Measurements from ENCODE around the gene ZNF697. TPM values are rescaled to one million over a fixed set of nuclear protein-coding genes. Genes with fewer than 3 reads are reported as not detected.
A peak's percentile ranks its signal among the peaks of the same experiment; 100 is the strongest.
"Not testable (repeated sequence)": the region's sequence is repeated elsewhere in the genome, so short reads cannot be mapped to it uniquely, and the experiment has no call there.

Gene ZNF697
- total RNA-seq, 2 donors from 2014 or later: 0.26 to 0.32 TPM

GRCh38 chr1:119616748-119617147 lies 31.3 kb downstream of the ZNF697 start:
- not testable (repeated sequence) for H3K4me3 Mint-ChIP-seq; H3K36me3 Mint-ChIP-seq (ENCODE audit: insufficient read depth in 2 of 2); H3K27ac Mint-ChIP-seq; H3K9me3 Mint-ChIP-seq; H3K4me1 Mint-ChIP-seq (ENCODE audit: low read depth); H3K27me3 Mint-ChIP-seq (ENCODE audit: low read depth); ATAC-seq (replicated peaks in 1 of 2); DNase-seq

- not testable (repeated sequence) for H3K27ac Mint-ChIP-seq; H3K4me1 Mint-ChIP-seq (ENCODE audit: low read depth); H3K9me3 Mint-ChIP-seq; H3K36me3 Mint-ChIP-seq (ENCODE audit: insufficient read depth in 2 of 2); DNase-seq; H3K4me3 Mint-ChIP-seq; ATAC-seq (replicated peaks in 1 of 2)
- peaks cover 13% of the 10 kb centered on the region for H3K27me3 Mint-ChIP-seq (ENCODE audit: low read depth)
Measured at GRCh38 chr1:119615100-119615499, 33.0 kb downstream of the ZNF697 start.

- Mint-ChIP-seq H3K27me3 (ENCODE audit: low read depth) (peaks cover 13% of the 10 kb centered on the region), H3K27ac (no peak overlapping the region), H3K9me3 (no peaks in the 10 kb centered on the region), H3K36me3 (ENCODE audit: insufficient read depth in 2 of 2) (no peaks in the 10 kb centered on the region), H3K4me3 (no peak overlapping the region), H3K4me1 (ENCODE audit: low read depth) (no peaks in the 10 kb centered on the region)
- DNase-seq: peak; percentile 79
- peak; percentile 81 to 85 for ATAC-seq (replicated peaks in 1 of 2)
Measured at GRCh38 chr1:119613769-119614720, 34.0 kb downstream of the ZNF697 start.

GRCh38 chr1:119611701-119612113 lies 36.4 kb downstream of the ZNF697 start:
- no peaks in the 10 kb centered on the region for H3K9me3 Mint-ChIP-seq
- H3K27me3 Mint-ChIP-seq (ENCODE audit: low read depth): peaks cover 18% of the 10 kb centered on the region
- peak; percentile 71 to 83 for DNase-seq
- no peaks in the 10 kb centered on the region for H3K36me3 Mint-ChIP-seq (ENCODE audit: insufficient read depth in 2 of 2)
- H3K4me1 Mint-ChIP-seq (ENCODE audit: low read depth): no peaks in the 10 kb centered on the region
- no peak overlapping the region for H3K27ac Mint-ChIP-seq
- no peak overlapping the region for H3K4me3 Mint-ChIP-seq
- peak in 1 of 2 donors; percentile 44 for ATAC-seq (replicated peaks in 1 of 2)

GRCh38 chr1:119608816-119609215 lies 39.2 kb downstream of the ZNF697 start:
- peaks cover 42% of the 10 kb centered on the region for H3K27me3 Mint-ChIP-seq (ENCODE audit: low read depth)
- not testable (repeated sequence) for H3K4me3 Mint-ChIP-seq; H3K4me1 Mint-ChIP-seq (ENCODE audit: low read depth); H3K36me3 Mint-ChIP-seq (ENCODE audit: insufficient read depth in 2 of 2); H3K9me3 Mint-ChIP-seq; DNase-seq; ATAC-seq (replicated peaks in 1 of 2); H3K27ac Mint-ChIP-seq

- not testable (repeated sequence) for ATAC-seq (replicated peaks in 1 of 2); DNase-seq; H3K4me3 Mint-ChIP-seq; H3K27ac Mint-ChIP-seq; H3K9me3 Mint-ChIP-seq; H3K4me1 Mint-ChIP-seq (ENCODE audit: low read depth); H3K36me3 Mint-ChIP-seq (ENCODE audit: insufficient read depth in 2 of 2)
- H3K27me3 Mint-ChIP-seq (ENCODE audit: low read depth): peaks cover 46% of the 10 kb centered on the region
Measured at GRCh38 chr1:119607087-119607807, 40.8 kb downstream of the ZNF697 start.

GRCh38 chr1:119606394-119606793 lies 41.7 kb downstream of the ZNF697 start:
- Mint-ChIP-seq H3K4me1 (ENCODE audit: low read depth) (no peaks in the 10 kb centered on the region), H3K9me3 (no peaks in the 10 kb centered on the region), H3K27ac (no peak overlapping the region), H3K36me3 (ENCODE audit: insufficient read depth in 2 of 2) (no peaks in the 10 kb centered on the region), H3K4me3 (no peak overlapping the region), H3K27me3 (ENCODE audit: low read depth) (peaks cover 41% of the 10 kb centered on the region)
- DNase-seq (no peak), ATAC-seq (replicated peaks in 1 of 2) (no peak)

- Mint-ChIP-seq H3K36me3 (ENCODE audit: insufficient read depth in 2 of 2) (no peaks in the 10 kb centered on the region), H3K4me1 (ENCODE audit: low read depth) (no peaks in the 10 kb centered on the region), H3K4me3 (no peak overlapping the region), H3K27me3 (ENCODE audit: low read depth) (peaks cover 36% of the 10 kb centered on the region), H3K27ac (no peak overlapping the region), H3K9me3 (no peaks in the 10 kb centered on the region)
- no peak for ATAC-seq (replicated peaks in 1 of 2)
- DNase-seq: no peak
Measured at GRCh38 chr1:119605686-119606085, 42.4 kb downstream of the ZNF697 start.

GRCh38 chr1:119605080-119605479 lies 43.0 kb downstream of the ZNF697 start:
- H3K9me3 Mint-ChIP-seq; H3K27ac Mint-ChIP-seq; ATAC-seq (replicated peaks in 1 of 2); H3K4me1 Mint-ChIP-seq (ENCODE audit: low read depth); DNase-seq; H3K36me3 Mint-ChIP-seq (ENCODE audit: insufficient read depth in 2 of 2); H3K4me3 Mint-ChIP-seq: not testable (repeated sequence)
- peaks cover 33% of the 10 kb centered on the region for H3K27me3 Mint-ChIP-seq (ENCODE audit: low read depth)

- H3K4me1 Mint-ChIP-seq (ENCODE audit: low read depth): no peaks in the 10 kb centered on the region
- H3K9me3 Mint-ChIP-seq: no peaks in the 10 kb centered on the region
- H3K4me3 Mint-ChIP-seq: no peak overlapping the region
- H3K27me3 Mint-ChIP-seq (ENCODE audit: low read depth): peaks cover 33% of the 10 kb centered on the region
- no peak for DNase-seq
- no peak for ATAC-seq (replicated peaks in 1 of 2)
- no peak overlapping the region for H3K27ac Mint-ChIP-seq
- H3K36me3 Mint-ChIP-seq (ENCODE audit: insufficient read depth in 2 of 2): no peaks in the 10 kb centered on the region
Measured at GRCh38 chr1:119603695-119604094, 44.4 kb downstream of the ZNF697 start.

GRCh38 chr1:119603241-119603640 lies 44.8 kb downstream of the ZNF697 start:
- H3K27me3 Mint-ChIP-seq (ENCODE audit: low read depth): peaks cover 33% of the 10 kb centered on the region
- H3K9me3 Mint-ChIP-seq; DNase-seq; ATAC-seq (replicated peaks in 1 of 2); H3K36me3 Mint-ChIP-seq (ENCODE audit: insufficient read depth in 2 of 2); H3K27ac Mint-ChIP-seq; H3K4me3 Mint-ChIP-seq; H3K4me1 Mint-ChIP-seq (ENCODE audit: low read depth): not testable (repeated sequence)

GRCh38 chr1:119602789-119603188 lies 45.3 kb downstream of the ZNF697 start:
- H3K4me3 Mint-ChIP-seq; H3K27ac Mint-ChIP-seq; ATAC-seq (replicated peaks in 1 of 2); H3K9me3 Mint-ChIP-seq; DNase-seq; H3K36me3 Mint-ChIP-seq (ENCODE audit: insufficient read depth in 2 of 2); H3K4me1 Mint-ChIP-seq (ENCODE audit: low read depth): not testable (repeated sequence)
- H3K27me3 Mint-ChIP-seq (ENCODE audit: low read depth): peaks cover 33% of the 10 kb centered on the region

- Mint-ChIP-seq H3K9me3 (no peaks in the 10 kb centered on the region), H3K27ac (no peak overlapping the region), H3K4me1 (ENCODE audit: low read depth) (no peaks in the 10 kb centered on the region), H3K36me3 (ENCODE audit: insufficient read depth in 2 of 2) (no peaks in the 10 kb centered on the region), H3K27me3 (ENCODE audit: low read depth) (peaks cover 33% of the 10 kb centered on the region), H3K4me3 (no peak overlapping the region)
- DNase-seq (no peak), ATAC-seq (replicated peaks in 1 of 2) (no peak)
Measured at GRCh38 chr1:119602169-119602568, 45.9 kb downstream of the ZNF697 start.

Data from activated T-cell treated with anti-CD3 and anti-CD28 coated beads, Interleukin-2, amount 50 U/mL, for 72 hours (primary cell).